K562 (cell line): ENCODE results near the gene FXYD4. TPM values are rescaled to one million over a fixed set of nuclear protein-coding genes. Genes with fewer than 3 reads are reported as not detected.

ENCODE experiments used
- CBX3 ChIP-seq, 2 experiments: IDR thresholded peaks; 1 replicate in 1 of 2; 2 replicates in 1 of 2; pipeline ENCODE4 v1.6.1; 2012; ENCODE audit warnings: inconsistent platforms in 2 of 2, low read length in 2 of 2, borderline replicate concordance in 1 of 2, control low read depth in 1 of 2
- CHAMP1 ChIP-seq: fragments of 450-650 bp; IDR thresholded peaks from 2 replicates; pipeline ENCODE4 v1.6.1; 2016; ENCODE audit warnings: mild to moderate bottlenecking
- KDM4B ChIP-seq, 2 experiments: fragments of 450-650 bp in 1 of 2; sonication (generic) in 1 of 2; IDR thresholded peaks; 2 replicates each; pipeline ENCODE4 v1.6.1; 2016 to 2017; ENCODE audit warnings: borderline replicate concordance in 2 of 2, antibody characterized with exemption in 1 of 2, low read depth in 1 of 2, mild to moderate bottlenecking in 1 of 2
- MNT ChIP-seq, 2 experiments: fragments of 450-650 bp; conservative IDR thresholded peaks; 2 replicates each; pipeline ENCODE4 v1.6.1; 2017; ENCODE audit warnings: mild to moderate bottlenecking in 2 of 2, moderate library complexity in 2 of 2
- OTX1 ChIP-seq: fragments of 450-650 bp; formaldehyde crosslinking; IDR thresholded peaks from 2 replicates; pipeline ENCODE4 v1.4.0; 2022; ENCODE audit warnings: mild to moderate bottlenecking
- POLR2H ChIP-seq: IDR thresholded peaks from 2 replicates; pipeline ENCODE4 v1.6.1; 2016; ENCODE audit warnings: missing genetic modification characterization, low read depth, mild to moderate bottlenecking, control low read depth, missing compliant biosample characterization, moderate library complexity
- RAD21 ChIP-seq, 2 experiments: fragments of 250-450 bp in 1 of 2; fragments of 450-650 bp in 1 of 2; sonication (Bioruptor Pico) in 1 of 2; formaldehyde crosslinking in 1 of 2; IDR thresholded peaks in 1 of 2; conservative IDR thresholded peaks in 1 of 2; 2 replicates each; pipeline versions ENCODE4 v1.4.0 to v1.8.0; 2020 to 2022; ENCODE audit warnings: mild to moderate bottlenecking in 2 of 2, moderate library complexity in 1 of 2
- SLC30A9 ChIP-seq: fragments of 250-450 bp; sonication (Bioruptor Pico); IDR thresholded peaks from 2 replicates; pipeline ENCODE4 v1.8.0; 2022; ENCODE audit warnings: mild to moderate bottlenecking, moderate library complexity
- TFE3 ChIP-seq: fragments of 450-650 bp; formaldehyde crosslinking; IDR thresholded peaks from 2 replicates; pipeline ENCODE4 v1.4.0; 2020; ENCODE audit warnings: mild to moderate bottlenecking, mixed read lengths
- UBTF ChIP-seq, 2 experiments: IDR thresholded peaks; 2 replicates each; pipeline ENCODE4 v1.6.1; 2012; ENCODE audit warnings: improper control_type of control experiment in 2 of 2, low read depth in 2 of 2, low read length in 2 of 2, borderline replicate concordance in 1 of 2
- ZNF444 ChIP-seq: fragments of 250-450 bp; sonication (Bioruptor Pico); IDR thresholded peaks from 2 replicates; pipeline ENCODE4 v1.4.0; 2020; ENCODE audit warnings: mild to moderate bottlenecking, moderate library complexity
- polyA plus RNA-seq, 8 experiments: library from polyadenylated mRNA; depleted of rRNA in 4 of 8; stranded (reverse) in 5 of 8; unstranded in 3 of 8; fragments of >200 nt; fragmentation: Nextera tagmentation in 2 of 8; fragmentation: Illumina TruSeq in 1 of 8; extraction: Ambion mirVana in 2 of 8; extraction: Trizol in 1 of 8; gene quantifications; 2 replicates each; pipeline versions ENCODE4 v1.2.1 to v1.2.3, GENCODE V29; 2011 to 2014; ENCODE audit warnings: inconsistent platforms in 1 of 8, missing spikeins in 1 of 8
- total RNA-seq, 7 experiments: library from RNA; depleted of rRNA in 6 of 7; stranded (reverse); fragments of >200 nt in 6 of 7; fragmentation: Illumina TruSeq in 2 of 7; extraction: Trizol in 2 of 7; gene quantifications; 2 replicates each; pipeline versions ENCODE4 v1.2.1 to v1.2.3, GENCODE V29; 2011 to 2021; ENCODE audit warnings: low replicate concordance in 1 of 7
- TF ChIP-seq, protein P1 (sequence below): fragments of 250-450 bp; sonication (Bioruptor Pico); IDR thresholded peaks from 2 replicates; pipeline ENCODE4 v1.9.0; 2021; ENCODE audit warnings: mild to moderate bottlenecking, inconsistent platforms
- TF ChIP-seq, protein P2 (sequence below): sonication (generic); formaldehyde crosslinking; IDR thresholded peaks from 2 replicates; pipeline ENCODE4 v1.8.1; 2023; ENCODE audit warnings: mild to moderate bottlenecking, missing genetic modification reagents

The FXYD4 gene
- total and polyA plus RNA-seq, 9 of the 15 experiments (the other 6 are each of a cell fraction or from before 2014, with no cell fraction given), result not detected

DNA sequence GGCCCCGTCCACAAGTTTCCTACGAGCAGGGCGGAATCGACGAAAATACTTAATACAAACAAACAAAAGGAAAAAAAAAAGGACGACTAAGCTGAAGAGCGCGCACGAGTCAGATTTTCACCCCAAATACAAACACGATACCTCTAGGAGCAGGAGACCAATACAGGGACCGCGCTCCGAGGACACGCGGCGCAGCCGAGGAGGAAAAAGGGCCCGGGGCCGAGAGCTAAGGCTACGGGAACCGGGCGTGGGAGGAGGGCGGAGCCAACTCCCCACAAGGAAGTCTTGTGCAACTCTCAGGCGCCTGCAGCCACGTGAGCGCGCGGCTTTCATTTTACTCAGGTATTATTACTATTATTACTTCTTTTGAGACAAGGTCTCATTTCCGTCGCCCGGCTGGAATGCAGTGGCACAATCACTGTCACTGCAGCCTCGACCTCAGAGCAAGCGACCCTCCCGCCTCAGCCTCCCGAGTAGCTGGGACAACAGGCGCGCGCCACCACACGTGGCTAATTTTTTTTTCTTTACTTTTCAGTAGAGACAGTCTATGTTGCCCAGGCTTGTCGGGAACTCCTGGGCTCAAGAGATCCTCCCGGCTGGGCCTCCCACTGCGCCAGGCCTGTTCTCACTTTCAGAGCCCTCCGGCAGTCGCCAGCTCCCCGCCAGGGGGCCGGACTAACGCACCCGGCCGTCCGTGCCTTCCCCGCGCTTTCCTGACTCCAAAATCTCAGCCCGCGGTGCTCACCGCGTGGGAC, 36.3 kb downstream of the FXYD4 start (continued):
- TF ChIP-seq TFE3 (CRISPR knock-in tag) (no peak), SLC30A9 (CRISPR knock-in tag) (no peak), KDM4B (IDR thresholded peaks at IDR 0.05; ENCODE audit: borderline replicate concordance in 2 of 2, low read depth in 1 of 2) (0 out of 4 replicates have a peak, but pooled peaks of 1 of the 2 experiments have one; percentile 44), MNT (conservative IDR thresholded peaks at IDR 0.05) (no peak), UBTF (IDR thresholded peaks at IDR 0.05; ENCODE audit: borderline replicate concordance in 1 of 2, low read depth in 2 of 2, low read length in 2 of 2) (peak in 1 of 2 experiments; percentile 37; a peak in 1 of 4 replicates), RAD21 (CRISPR knock-in tag; conservative IDR thresholded peaks at IDR 0.05 in 1 of 2, IDR thresholded peaks at IDR 0.05 in 1 of 2) (peak in 1 of 2 experiments; percentile 63; a peak in 3 of 4 replicates), POLR2H (peak; percentile 94), ZNF444 (no peak), OTX1 (CRISPR knock-in tag) (no peak), CHAMP1 (no peak), CBX3 (IDR thresholded peaks at IDR 0.05; ENCODE audit: borderline replicate concordance in 1 of 2, low read length in 2 of 2) (peak in 1 of 2 experiments; percentile 84; a peak in 2 of 3 replicates)
- TF ChIP-seq, protein P1, sequence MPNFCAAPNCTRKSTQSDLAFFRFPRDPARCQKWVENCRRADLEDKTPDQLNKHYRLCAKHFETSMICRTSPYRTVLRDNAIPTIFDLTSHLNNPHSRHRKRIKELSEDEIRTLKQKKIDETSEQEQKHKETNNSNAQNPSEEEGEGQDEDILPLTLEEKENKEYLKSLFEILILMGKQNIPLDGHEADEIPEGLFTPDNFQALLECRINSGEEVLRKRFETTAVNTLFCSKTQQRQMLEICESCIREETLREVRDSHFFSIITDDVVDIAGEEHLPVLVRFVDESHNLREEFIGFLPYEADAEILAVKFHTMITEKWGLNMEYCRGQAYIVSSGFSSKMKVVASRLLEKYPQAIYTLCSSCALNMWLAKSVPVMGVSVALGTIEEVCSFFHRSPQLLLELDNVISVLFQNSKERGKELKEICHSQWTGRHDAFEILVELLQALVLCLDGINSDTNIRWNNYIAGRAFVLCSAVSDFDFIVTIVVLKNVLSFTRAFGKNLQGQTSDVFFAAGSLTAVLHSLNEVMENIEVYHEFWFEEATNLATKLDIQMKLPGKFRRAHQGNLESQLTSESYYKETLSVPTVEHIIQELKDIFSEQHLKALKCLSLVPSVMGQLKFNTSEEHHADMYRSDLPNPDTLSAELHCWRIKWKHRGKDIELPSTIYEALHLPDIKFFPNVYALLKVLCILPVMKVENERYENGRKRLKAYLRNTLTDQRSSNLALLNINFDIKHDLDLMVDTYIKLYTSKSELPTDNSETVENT (CRISPR knock-in tag), result peak; percentile 79; the same call in 1 of the 2 replicates
- TF ChIP-seq, protein P2, sequence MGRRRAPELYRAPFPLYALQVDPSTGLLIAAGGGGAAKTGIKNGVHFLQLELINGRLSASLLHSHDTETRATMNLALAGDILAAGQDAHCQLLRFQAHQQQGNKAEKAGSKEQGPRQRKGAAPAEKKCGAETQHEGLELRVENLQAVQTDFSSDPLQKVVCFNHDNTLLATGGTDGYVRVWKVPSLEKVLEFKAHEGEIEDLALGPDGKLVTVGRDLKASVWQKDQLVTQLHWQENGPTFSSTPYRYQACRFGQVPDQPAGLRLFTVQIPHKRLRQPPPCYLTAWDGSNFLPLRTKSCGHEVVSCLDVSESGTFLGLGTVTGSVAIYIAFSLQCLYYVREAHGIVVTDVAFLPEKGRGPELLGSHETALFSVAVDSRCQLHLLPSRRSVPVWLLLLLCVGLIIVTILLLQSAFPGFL (CRISPR knock-in tag), result no peak
